ENCODE measurements around the gene TRAM2.

DNA sequence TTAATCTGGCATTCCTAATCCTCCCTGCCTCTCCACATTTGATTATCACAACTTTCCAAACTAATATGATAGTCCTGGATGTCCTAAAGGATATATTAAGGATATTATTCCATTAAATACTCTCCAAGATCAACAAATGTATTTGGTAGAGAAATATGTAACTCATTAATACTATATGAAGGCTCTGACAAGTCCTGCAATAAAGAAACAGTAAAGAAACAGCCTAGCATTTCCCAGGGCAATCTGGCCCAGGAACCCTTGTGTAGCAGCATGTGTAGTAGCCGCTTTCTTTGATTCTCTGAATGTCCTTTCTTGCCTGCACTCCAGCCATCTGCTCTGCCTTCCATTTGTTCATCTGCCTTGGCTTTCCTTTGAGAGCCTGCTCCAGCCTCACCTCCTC, 23.7 kb downstream of the TRAM2 start:
- TF ChIP-seq, protein P1, sequence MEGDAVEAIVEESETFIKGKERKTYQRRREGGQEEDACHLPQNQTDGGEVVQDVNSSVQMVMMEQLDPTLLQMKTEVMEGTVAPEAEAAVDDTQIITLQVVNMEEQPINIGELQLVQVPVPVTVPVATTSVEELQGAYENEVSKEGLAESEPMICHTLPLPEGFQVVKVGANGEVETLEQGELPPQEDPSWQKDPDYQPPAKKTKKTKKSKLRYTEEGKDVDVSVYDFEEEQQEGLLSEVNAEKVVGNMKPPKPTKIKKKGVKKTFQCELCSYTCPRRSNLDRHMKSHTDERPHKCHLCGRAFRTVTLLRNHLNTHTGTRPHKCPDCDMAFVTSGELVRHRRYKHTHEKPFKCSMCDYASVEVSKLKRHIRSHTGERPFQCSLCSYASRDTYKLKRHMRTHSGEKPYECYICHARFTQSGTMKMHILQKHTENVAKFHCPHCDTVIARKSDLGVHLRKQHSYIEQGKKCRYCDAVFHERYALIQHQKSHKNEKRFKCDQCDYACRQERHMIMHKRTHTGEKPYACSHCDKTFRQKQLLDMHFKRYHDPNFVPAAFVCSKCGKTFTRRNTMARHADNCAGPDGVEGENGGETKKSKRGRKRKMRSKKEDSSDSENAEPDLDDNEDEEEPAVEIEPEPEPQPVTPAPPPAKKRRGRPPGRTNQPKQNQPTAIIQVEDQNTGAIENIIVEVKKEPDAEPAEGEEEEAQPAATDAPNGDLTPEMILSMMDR (IDR thresholded peaks at IDR 0.05; ENCODE audit: low read depth, low read length, poor library complexity, severe bottlenecking): no peak
- TF ChIP-seq EZH2phosphoT487 (IDR thresholded peaks at IDR 0.05; ENCODE audit: borderline replicate concordance, low read length): no peak
